GM18909 (cell line): ENCODE results near the gene CAND2.
A peak's percentile ranks its signal among the peaks of the same experiment; 100 is the strongest.

Experiments used
- ATAC-seq: cut with Tn5 transposase; IDR thresholded peaks from one replicate; pipeline ENCODE4 v1.9.1; 2021; ENCODE audit warnings: mild to moderate bottlenecking; ENCODE audit not compliant: unreplicated experiment, poor library complexity

CAND2 gene

GRCh38 chr3:12799525-12800440 is 3.3 kb downstream of the CAND2 start:
- no peak for ATAC-seq

GRCh38 chr3:12803371-12803770 is 6.9 kb downstream of the CAND2 start:
- no peak for ATAC-seq

GRCh38 chr3:12807066-12807465 is 10.6 kb downstream of the CAND2 start:
- no peak for ATAC-seq

GRCh38 chr3:12807601-12808359 is 11.3 kb downstream of the CAND2 start:
- ATAC-seq, result no peak

- no peak for ATAC-seq
Observed at GRCh38 chr3:12808587-12808986, 12.1 kb downstream of the CAND2 start.

- ATAC-seq, result no peak
Observed at GRCh38 chr3:12809001-12809400, 12.5 kb downstream of the CAND2 start.

GRCh38 chr3:12809435-12809834 is 13.0 kb downstream of the CAND2 start:
- ATAC-seq, result no peak

- peak; percentile 98 for ATAC-seq
Observed at GRCh38 chr3:12810013-12810780, 13.7 kb downstream of the CAND2 start.

- ATAC-seq, result no peak
Observed at GRCh38 chr3:12810961-12811360, 14.5 kb downstream of the CAND2 start.

- no peak for ATAC-seq
Observed at GRCh38 chr3:12812812-12813211, 16.3 kb downstream of the CAND2 start.

- ATAC-seq, result no peak
Observed at GRCh38 chr3:12813967-12814366, 17.5 kb downstream of the CAND2 start.

- ATAC-seq, result no peak
Observed at GRCh38 chr3:12815078-12815477, 18.6 kb downstream of the CAND2 start.

GRCh38 chr3:12815719-12816118 is 19.2 kb downstream of the CAND2 start:
- ATAC-seq, result no peak

- no peak for ATAC-seq
Observed at GRCh38 chr3:12816521-12817342, 20.3 kb downstream of the CAND2 start.

- no peak for ATAC-seq
Observed at GRCh38 chr3:12817343-12817710, 20.8 kb downstream of the CAND2 start.

- no peak for ATAC-seq
Observed at GRCh38 chr3:12818273-12818672, 21.8 kb downstream of the CAND2 start.

- no peak for ATAC-seq
Observed at GRCh38 chr3:12818773-12819172, 22.3 kb downstream of the CAND2 start.

- ATAC-seq, result no peak
Observed at GRCh38 chr3:12822725-12823373, 26.4 kb downstream of the CAND2 start.

GRCh38 chr3:12824299-12824698 is 27.8 kb downstream of the CAND2 start:
- ATAC-seq, result no peak
